ENCODE results near the gene PEX3. TPM values are rescaled to one million over a fixed set of nuclear protein-coding genes. Genes with fewer than 3 reads are reported as not detected.

Gene PEX3
- total RNA-seq, 1 experiment from 2014 or later, result 17.9 TPM

GRCh38 chr6:143515766-143516355, 65.3 kb downstream of the PEX3 start:
- Histone ChIP-seq H2AK5ac (ENCODE audit: insufficient read length, low read length) (no peak overlapping the region), H4K8ac (replicated peaks; ENCODE audit: insufficient read length, low read depth, low read length) (no peak overlapping the region), H3K9ac (ENCODE audit: extremely low read depth, insufficient read length, low read length) (no peak overlapping the region), H3K56ac (ENCODE audit: insufficient read length, low read depth, low read length) (no peak overlapping the region), H3K18ac (ENCODE audit: insufficient read length, low read depth, low read length) (no peak overlapping the region), H4K5ac (ENCODE audit: insufficient read length, low read depth, low read length) (no peak overlapping the region), H2BK15ac (ENCODE audit: low read depth, low read length) (no peak overlapping the region), H3K27me3 (ENCODE audit: insufficient read depth, low read length) (no peaks in the 10 kb centered on the region), H2BK20ac (ENCODE audit: low read depth, low read length, poor library complexity, severe bottlenecking) (no peak overlapping the region), H3K9me3 (ENCODE audit: control insufficient read depth, low read depth, low read length) (no peaks in the 10 kb centered on the region), H2BK12ac (ENCODE audit: insufficient read length, low read depth, low read length) (no peak overlapping the region), H3K79me1 (ENCODE audit: insufficient read depth, low read depth, low read length, poor library complexity, severe bottlenecking) (no peaks in the 10 kb centered on the region), H3K4ac (ENCODE audit: low read depth, low read length) (no peak overlapping the region), H3K79me2 (ENCODE audit: insufficient read depth, low read length) (no peaks in the 10 kb centered on the region), H4K20me1 (ENCODE audit: control insufficient read depth, insufficient read depth, insufficient read length) (no peaks in the 10 kb centered on the region), H4K91ac (ENCODE audit: insufficient read length, low read depth, low read length) (no peak overlapping the region), H3K4me1 (ENCODE audit: insufficient read depth, low read length) (peaks cover 3% of the 10 kb centered on the region; the same call in 1 of the 2 replicates), H3K23ac (ENCODE audit: insufficient read length, low read depth, low read length) (no peak overlapping the region), H2AFZ (ENCODE audit: low read length) (no peak overlapping the region), H3K14ac (ENCODE audit: insufficient read depth, low read length) (no peak overlapping the region), H3K27ac (ENCODE audit: insufficient read length, low read depth, low read length) (no peak overlapping the region), H2BK120ac (ENCODE audit: low read depth, low read length, poor library complexity, severe bottlenecking) (no peak overlapping the region), H2BK5ac (ENCODE audit: insufficient read length, low read length) (no peak overlapping the region), H3T11ph (ENCODE audit: low read length) (no peak overlapping the region), H3K23me2 (ENCODE audit: insufficient read length, low read depth, low read length, poor library complexity, severe bottlenecking) (peaks cover 5% of the 10 kb centered on the region), H3K4me2 (ENCODE audit: insufficient read depth, insufficient read length, low read length) (no peak overlapping the region)
- H3K36me3 Mint-ChIP-seq (ENCODE audit: insufficient read depth in 1 of 3, low read depth in 3 of 3), result peaks cover 0 to 4% (median 0%) of the 10 kb centered on the region in 3 experiments; a peak in 2 of 7 replicates
- peaks cover 44% of the 10 kb centered on the region for H3K27me3 Mint-ChIP-seq (ENCODE audit: low read depth)
- no peaks in the 10 kb centered on the region; a peak in 1 of 5 replicates for H3K9me3 Mint-ChIP-seq
- no peak for DNase-seq
- TF ChIP-seq CTCF (conservative IDR thresholded peaks at IDR 0.05), result no peak
- no peak overlapping the region for H3K4me3 Mint-ChIP-seq
- peaks cover 34 to 44% of the 10 kb centered on the region in 2 experiments for H3K4me1 Mint-ChIP-seq
- no peak overlapping the region for H3K27ac Mint-ChIP-seq
- WGBS (ENCODE audit: extremely low coverage, insufficient read length, low lambda C conversion rate), result no CpG with 5 or more reads among the region's 7 CpGs
